Activated naive CD8-positive, alpha-beta T cell treated with anti-CD3 and anti-CD28 coated beads, Interleukin-2, amount 50 U/mL, for 16 hours (primary cell): ENCODE results near the gene LENEP.
"Not testable (repeated sequence)": the region's sequence is repeated elsewhere in the genome, so short reads cannot be mapped to it uniquely, and the experiment has no call there.

Experiments used
- DNase-seq: peaks from one replicate; pipeline ENCODE4 v3.0.0-alpha.2; 2020; ENCODE audit warnings: low read depth, low spot score

Gene LENEP

GRCh38 chr1:154974808-154975408 is 18.5 kb upstream of the LENEP start:
- peak; percentile 81 for DNase-seq

- DNase-seq, result peak; percentile 23
Measured at GRCh38 chr1:154975409-154976059, 17.9 kb upstream of the LENEP start.

GRCh38 chr1:154977762-154978161 is 15.6 kb upstream of the LENEP start:
- not testable (repeated sequence) for DNase-seq

GRCh38 chr1:154978360-154978759 is 15.0 kb upstream of the LENEP start:
- no peak for DNase-seq

- no peak for DNase-seq
Measured at GRCh38 chr1:154982341-154982740, 11.0 kb upstream of the LENEP start.

GRCh38 chr1:154982897-154983648 is 10.3 kb upstream of the LENEP start, which contains the start of gene FLAD1:
TSS of gene FLAD1 (plus strand) at chr1:154983344. CDS start at chr1:154983695, 351 bp downstream.
- DNase-seq, result peak; percentile 92

- DNase-seq, result no peak
Measured at GRCh38 chr1:154983776-154984466, 9.5 kb upstream of the LENEP start.

GRCh38 chr1:154986736-154987135 is 6.7 kb upstream of the LENEP start:
- not testable (repeated sequence) for DNase-seq

GRCh38 chr1:154987326-154987725 is 6.1 kb upstream of the LENEP start:
- no peak for DNase-seq

GRCh38 chr1:154988058-154988954 is 5.1 kb upstream of the LENEP start:
- DNase-seq, result no peak

GRCh38 chr1:154989195-154989860 is 4.1 kb upstream of the LENEP start:
- DNase-seq, result no peak

- DNase-seq, result no peak
Measured at GRCh38 chr1:154990276-154990675, 3.1 kb upstream of the LENEP start.

GRCh38 chr1:154992721-154993571 is 440 bp upstream of the LENEP start:
- DNase-seq, result no peak

- no peak for DNase-seq
Measured at GRCh38 chr1:154994269-154994587, 842 bp downstream of the LENEP start.

- DNase-seq, result no peak
Measured at GRCh38 chr1:154994591-154994990, 1.2 kb downstream of the LENEP start.

GRCh38 chr1:154995301-154995983 is 2.1 kb downstream of the LENEP start:
- not testable (repeated sequence) for DNase-seq

GRCh38 chr1:154996966-154997701 is 3.7 kb downstream of the LENEP start:
- no peak for DNase-seq

GRCh38 chr1:154998201-154998780 is 4.9 kb downstream of the LENEP start:
- DNase-seq, result no peak
